LNCaP clone FGC (cell line): ENCODE data around the gene NOP10.

ENCODE experiments used
- DNase-seq: peaks from one replicate; pipeline ENCODE4 v3.0.0-alpha.2; 2011; ENCODE audit warnings: low read depth
- H3K4me3 ChIP-seq: 2 replicates; pipeline ENCODE4 v1.5.1; 2011; ENCODE audit warnings: mild to moderate bottlenecking, low read depth, low read length, control low read depth
- TF ChIP-seq, protein P1 (sequence below): IDR thresholded peaks from 2 replicates; pipeline ENCODE4 v1.5.1; 2012; ENCODE audit warnings: mild to moderate bottlenecking; ENCODE audit not compliant: control insufficient read depth, insufficient read depth; ENCODE audit errors: extremely low read depth

Gene NOP10

DNA sequence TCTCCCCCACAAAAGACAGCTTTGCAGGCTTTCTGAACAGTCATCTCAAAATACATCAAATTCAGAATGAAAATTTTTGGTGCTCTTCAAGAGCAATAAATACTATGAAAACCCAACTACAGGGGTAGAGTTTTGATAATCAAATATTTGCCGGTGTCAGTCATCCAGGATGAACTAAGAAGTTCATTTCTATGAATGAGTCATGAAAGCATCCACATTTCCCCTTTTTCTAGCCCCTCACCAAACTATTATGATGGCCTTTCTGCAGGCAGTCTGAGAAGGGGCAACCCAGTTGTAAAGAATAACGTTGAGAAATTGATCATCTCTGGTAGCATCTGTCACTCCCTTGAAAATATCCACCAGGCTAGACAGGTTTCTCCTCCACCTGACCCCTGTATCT is 27.2 kb upstream of the NOP10 start:
- H3K4me3 ChIP-seq: no peak overlapping the region
- TF ChIP-seq, protein P1, sequence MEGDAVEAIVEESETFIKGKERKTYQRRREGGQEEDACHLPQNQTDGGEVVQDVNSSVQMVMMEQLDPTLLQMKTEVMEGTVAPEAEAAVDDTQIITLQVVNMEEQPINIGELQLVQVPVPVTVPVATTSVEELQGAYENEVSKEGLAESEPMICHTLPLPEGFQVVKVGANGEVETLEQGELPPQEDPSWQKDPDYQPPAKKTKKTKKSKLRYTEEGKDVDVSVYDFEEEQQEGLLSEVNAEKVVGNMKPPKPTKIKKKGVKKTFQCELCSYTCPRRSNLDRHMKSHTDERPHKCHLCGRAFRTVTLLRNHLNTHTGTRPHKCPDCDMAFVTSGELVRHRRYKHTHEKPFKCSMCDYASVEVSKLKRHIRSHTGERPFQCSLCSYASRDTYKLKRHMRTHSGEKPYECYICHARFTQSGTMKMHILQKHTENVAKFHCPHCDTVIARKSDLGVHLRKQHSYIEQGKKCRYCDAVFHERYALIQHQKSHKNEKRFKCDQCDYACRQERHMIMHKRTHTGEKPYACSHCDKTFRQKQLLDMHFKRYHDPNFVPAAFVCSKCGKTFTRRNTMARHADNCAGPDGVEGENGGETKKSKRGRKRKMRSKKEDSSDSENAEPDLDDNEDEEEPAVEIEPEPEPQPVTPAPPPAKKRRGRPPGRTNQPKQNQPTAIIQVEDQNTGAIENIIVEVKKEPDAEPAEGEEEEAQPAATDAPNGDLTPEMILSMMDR: no peak
- no peak for DNase-seq

DNA sequence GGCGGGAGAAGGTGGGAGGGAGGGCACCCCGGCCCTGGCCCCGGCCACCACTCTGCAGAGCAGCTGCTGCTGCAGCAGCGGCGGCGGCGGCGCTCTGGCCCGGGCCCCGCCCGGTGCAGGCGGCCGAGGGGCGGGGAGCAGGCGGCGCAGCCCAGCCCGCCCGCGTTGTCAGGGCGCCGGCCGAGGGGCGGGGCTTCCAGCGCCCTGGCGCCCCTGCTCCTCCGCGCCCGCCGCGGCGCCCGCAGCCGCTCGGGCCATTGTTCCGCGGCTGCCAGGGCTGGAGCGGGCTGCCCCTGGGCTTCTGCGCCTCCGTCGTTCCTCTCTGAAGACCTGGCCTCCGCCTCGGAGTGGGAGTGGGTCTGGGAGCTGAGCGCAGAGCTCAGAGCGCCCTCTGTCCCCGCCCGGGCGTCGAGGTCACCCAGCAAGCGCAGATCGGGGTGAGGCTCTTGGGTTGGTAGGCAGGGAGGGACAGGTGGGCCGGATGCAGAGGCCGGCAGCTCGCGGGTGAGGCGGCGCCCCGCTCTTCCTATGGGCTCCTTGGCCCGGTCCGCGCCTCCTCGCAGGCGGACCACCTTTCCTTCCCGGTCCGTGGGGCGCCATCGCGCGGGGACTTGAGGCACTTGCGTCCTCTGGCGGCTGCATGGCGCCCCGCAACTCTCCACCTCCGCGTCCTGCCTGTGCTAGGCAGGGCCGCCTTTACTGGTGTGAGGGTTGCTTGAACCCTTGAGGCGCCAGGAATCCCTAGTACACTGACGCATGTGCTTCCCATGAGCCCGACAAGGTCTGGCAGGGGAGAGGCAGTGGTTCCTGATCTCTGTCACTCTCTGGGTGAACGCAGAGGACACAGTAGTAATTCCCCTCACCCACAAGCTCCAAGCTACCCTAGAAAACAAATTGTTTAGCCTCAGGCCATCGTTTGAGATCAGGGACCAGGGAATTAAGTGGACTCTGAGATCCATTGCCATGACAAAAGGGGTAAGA is 24.5 kb upstream of the NOP10 start, which contains the start of gene LPCAT4:
Gene LPCAT4 (minus strand): TSS at position 96 of the 981 bp plus-strand sequence. CDS start 96 bp downstream, outside the sequence.
- DNase-seq: peak; percentile 38
- H3K4me3 ChIP-seq: peak within 1 kb of the TSS; percentile 85
- TF ChIP-seq, protein P1: peak; percentile 98

DNA sequence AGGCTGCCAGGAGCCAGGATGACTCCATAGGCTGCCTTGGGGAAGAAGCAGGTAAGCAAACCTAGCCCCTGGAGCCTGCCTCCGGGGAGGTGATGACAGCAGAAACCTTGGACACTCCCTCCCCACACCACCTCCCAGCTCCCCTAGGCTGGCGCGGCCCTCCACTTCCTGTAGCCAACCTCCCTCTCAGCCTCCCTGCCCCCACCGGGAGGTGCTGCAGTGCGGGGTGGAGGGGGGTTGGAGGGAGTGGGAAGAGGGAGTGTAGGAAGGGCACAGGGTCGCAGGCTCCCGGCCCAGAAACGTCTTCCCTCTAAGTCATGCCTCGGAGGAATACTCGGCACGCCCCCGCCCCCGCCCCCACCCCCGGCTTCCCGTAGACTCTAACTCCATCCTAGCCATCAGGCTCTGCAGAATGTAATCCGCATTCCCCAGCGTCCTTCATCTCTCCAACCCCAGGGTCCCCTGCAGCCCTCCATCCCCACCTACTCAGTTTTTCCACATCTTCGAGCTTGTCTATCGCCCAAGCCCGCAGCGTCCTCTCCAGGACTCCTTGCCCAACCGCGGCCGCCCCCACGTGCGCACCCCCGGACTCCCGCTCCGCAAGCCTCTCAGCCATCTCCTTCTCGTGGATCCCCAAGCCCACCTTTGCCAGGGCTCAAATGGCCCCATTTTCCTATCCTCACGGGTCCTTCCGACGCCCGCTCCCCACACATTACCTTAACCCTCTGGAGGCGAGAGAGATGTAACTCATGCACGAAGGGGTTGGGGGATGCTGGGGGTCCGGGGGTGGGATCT is 23.5 kb upstream of the NOP10 start:
- peak overlapping the region; percentile 85 for H3K4me3 ChIP-seq
- no peak for DNase-seq
- TF ChIP-seq, protein P1: no peak

DNA sequence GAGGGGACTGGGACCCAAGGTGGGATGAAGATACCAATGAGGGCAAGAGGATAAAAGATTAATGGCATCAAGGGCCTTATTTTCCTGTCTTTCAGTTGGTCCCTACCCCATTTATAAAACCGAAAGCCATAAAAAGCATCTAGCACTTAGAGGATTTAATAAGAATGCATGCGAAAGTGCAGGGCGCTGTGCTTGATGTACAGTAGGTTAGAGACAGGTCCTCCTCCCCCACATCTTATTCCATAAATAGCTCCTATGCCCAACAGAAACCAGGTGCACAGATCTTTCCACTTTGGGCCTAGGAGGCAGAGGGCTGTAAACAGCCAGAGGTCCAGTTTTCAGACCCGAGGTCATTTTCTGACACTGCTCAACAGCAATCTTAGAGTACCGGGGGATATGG is 22.9 kb upstream of the NOP10 start:
- DNase-seq: no peak
- H3K4me3 ChIP-seq: peak overlapping the region; percentile 85
- TF ChIP-seq, protein P1: no peak

DNA sequence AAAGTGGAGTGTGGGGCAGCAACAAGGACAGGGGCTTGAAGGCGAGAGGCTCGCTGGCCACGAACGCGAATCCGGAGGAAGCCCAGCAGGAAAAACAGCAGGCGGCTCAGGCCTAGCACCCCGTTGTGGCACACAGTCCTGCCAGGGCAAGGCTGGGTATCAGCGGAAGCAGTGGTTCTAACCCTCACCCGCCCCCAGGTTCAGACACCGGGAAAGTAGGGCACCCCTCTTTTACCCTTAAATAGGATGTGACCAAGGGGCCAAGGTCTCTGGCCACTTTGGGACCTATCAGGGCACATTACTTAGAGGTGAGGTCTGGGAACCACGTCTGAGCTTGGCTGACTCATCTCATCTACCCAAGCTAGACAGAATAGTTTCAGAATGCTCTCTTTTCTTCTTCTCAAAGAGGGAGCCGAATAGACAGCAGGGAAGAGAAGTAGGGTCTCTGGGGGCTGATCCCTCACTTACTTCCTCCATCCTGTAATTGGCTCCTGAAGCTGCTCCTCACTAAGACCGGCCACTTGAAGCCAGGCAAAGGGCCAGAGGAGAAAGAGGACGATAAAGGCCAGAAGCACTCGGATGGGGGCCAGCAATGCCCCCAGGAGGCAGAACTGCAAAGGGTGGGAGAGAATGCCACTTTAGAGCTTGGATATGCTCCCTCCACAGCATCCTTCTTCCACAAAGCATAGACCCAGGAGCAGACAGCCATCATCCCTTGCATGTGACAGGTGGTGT is 22.3 kb upstream of the NOP10 start:
- TF ChIP-seq, protein P1: no peak
- no peak for DNase-seq
- H3K4me3 ChIP-seq: no peak overlapping the region

DNA sequence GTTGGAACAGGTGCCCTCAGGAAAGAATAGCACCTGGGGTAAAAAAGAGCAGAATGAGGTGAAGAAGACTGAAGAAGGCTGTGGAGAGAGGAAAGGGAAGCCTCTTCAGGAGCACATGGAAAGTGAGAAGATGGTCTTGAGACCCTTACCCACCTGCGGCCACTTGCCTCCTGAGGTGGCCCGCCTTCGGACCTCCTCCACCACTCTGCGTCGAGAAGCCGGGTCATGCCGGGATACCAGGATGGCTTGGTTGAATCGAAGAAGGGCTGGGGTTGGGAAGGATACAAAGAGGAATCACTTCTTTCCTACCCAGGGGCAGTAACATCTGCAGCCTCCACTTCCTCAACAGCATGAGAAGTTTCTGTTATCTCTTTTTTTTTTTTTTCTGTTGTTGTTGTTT is 21.1 kb upstream of the NOP10 start:
- no peak overlapping the region for H3K4me3 ChIP-seq
- DNase-seq: no peak
- TF ChIP-seq, protein P1: no peak
